ENCODE measurements around the gene ISG20.

DNA sequence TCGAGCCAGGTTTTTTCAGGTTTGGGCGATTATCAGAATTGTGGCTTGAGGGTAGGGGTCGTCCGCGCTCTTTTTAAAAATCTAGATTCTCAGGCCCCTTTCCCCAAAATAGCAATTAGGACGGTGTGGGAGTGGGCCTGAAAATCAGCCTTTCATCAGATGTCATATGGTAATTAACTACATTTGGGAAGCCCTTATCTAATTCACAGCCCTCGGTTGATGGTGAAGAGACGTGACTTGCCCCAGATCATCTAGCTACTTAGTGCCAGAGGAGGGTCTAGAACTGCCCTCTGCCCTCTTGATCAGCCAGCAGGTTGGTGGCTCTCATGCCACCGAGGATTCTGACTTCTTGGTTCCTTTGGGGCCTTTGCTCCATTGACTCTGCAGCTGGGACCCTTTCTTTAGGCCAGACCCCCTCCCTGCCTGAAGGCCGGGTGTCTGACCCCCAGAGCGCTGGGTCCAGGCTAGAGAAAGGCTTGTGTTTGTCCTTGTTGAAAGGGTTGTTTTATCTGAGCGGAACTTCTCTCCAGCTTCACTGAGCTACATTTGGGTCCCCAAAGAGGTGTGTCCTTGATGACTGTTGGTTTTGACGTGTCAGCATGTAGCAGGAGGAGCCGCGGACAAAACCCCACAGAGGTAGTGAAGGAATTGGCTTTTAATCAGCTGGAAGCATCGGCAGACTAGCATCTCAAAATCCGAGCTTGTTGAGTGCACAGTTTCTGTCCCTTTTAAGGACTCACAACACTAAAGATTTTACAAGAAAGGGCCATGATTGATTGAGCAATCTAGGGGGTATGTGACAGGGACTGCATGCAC lies 16.8 kb upstream of the ISG20 start:
- TF ChIP-seq, protein P1, sequence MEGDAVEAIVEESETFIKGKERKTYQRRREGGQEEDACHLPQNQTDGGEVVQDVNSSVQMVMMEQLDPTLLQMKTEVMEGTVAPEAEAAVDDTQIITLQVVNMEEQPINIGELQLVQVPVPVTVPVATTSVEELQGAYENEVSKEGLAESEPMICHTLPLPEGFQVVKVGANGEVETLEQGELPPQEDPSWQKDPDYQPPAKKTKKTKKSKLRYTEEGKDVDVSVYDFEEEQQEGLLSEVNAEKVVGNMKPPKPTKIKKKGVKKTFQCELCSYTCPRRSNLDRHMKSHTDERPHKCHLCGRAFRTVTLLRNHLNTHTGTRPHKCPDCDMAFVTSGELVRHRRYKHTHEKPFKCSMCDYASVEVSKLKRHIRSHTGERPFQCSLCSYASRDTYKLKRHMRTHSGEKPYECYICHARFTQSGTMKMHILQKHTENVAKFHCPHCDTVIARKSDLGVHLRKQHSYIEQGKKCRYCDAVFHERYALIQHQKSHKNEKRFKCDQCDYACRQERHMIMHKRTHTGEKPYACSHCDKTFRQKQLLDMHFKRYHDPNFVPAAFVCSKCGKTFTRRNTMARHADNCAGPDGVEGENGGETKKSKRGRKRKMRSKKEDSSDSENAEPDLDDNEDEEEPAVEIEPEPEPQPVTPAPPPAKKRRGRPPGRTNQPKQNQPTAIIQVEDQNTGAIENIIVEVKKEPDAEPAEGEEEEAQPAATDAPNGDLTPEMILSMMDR (IDR thresholded peaks at IDR 0.05) = no peak
- TF ChIP-seq POLR2A (IDR thresholded peaks at IDR 0.05) = no peak
